HG02884 (cell line): ENCODE results near the gene FSTL4.

Experiments used
- ATAC-seq: cut with Tn5 transposase; IDR thresholded peaks from one replicate; pipeline ENCODE4 v1.9.1; 2021; ENCODE audit warnings: mild to moderate bottlenecking, moderate library complexity; ENCODE audit not compliant: unreplicated experiment

Gene FSTL4

GRCh38 chr5:133483406-133484090 is 128.8 kb downstream of the FSTL4 start:
- no peak for ATAC-seq

DNA sequence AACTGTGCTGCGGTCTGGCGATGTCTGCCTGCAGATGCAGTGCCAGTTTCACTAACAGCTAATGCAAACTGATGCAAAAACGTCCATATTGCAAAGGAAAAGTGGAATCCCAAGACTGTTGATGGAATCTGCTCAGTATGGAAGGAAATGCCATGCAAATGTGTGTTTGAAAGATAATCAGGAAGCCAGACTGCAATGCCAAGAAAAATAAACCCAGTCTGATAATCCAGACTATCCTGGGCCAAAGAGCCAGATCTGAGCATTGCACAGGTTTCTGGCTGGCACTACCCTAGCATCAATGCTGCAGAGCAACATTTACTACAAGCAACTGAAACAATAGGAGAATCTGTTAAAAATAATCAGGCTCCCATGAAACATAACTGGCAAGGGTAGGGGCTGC is 130.3 kb downstream of the FSTL4 start:
- no peak for ATAC-seq

- no peak for ATAC-seq
These were observed 131.5 kb downstream of the FSTL4 start for GRCh38 chr5:133480866-133481265.

- no peak for ATAC-seq
These were observed 132.0 kb downstream of the FSTL4 start for GRCh38 chr5:133480366-133480765.

GRCh38 chr5:133478199-133478985 is 133.9 kb downstream of the FSTL4 start:
- no peak for ATAC-seq

DNA sequence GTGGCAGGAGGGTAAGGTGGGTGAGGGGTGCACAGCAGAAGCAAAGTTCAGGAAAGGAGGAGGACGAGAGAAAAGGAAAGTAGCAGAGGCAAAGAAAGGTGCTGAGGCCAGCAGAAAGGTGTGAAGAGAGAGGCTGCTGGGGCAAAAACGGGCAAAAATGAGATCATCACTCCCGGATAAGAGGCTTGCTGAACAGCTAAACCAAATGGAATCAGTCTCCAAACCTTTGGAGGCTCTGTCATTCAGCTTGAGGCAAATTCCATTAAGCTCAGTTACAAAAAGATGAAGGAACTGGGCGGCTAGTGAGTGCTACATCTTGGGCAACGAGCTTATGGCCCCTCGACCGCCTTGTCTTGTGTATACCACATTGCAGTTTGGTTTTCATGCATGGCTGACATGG is 136.4 kb downstream of the FSTL4 start:
- no peak for ATAC-seq

DNA sequence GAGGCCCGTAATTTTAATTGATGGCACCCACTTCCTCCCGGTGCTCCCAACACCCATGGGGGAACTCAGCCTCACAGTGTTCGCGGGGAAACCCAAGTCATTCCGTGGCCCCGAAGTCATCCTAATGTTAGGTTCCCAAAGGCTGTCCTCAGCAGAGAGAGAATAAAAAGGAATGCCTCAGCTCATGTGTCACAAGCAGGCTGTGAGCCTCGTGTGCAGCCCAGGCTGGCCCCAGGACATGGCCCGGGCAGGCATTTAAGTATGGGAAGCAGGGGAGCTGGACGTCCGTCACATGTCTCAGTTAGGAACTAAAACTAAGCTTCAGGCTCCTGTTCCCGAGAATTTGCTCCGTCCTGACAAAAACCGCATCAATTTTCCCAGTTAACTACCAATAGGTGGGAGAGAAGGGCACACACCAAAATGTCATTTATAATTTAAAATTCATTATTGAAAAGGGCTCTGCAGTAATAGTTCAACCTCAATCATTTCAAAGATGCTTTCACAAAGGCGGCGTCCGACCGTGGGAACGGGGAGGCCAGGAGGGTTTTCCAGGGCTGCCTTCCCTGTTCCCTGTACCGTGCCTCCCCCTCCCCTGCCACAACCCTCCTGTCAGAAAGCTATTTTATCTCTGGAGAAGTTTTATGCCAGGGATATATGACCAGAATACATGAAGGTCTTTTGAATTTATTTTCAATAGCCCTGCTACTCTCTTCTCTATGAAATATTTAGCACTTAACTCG is 137.3 kb downstream of the FSTL4 start:
- ATAC-seq, result no peak

DNA sequence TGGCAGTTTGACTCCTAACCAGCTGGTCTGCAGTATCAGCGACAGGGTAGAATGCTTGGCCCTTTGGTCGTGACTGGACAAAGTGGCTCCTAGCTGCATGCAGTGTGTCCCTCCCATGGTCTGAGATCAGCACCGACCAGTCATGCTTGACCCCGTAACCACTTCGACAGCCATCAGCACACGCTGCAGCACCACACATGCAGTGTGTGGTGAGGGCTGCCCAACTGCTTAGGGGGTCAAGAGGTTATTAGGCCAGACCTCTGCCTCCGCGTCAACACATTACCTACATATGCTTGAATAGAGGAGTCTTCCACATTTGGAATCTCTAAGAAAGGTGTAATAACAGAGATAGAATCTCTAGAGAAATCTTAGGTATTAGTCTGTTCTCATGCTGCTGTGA is 139.1 kb downstream of the FSTL4 start:
- ATAC-seq, result no peak

DNA sequence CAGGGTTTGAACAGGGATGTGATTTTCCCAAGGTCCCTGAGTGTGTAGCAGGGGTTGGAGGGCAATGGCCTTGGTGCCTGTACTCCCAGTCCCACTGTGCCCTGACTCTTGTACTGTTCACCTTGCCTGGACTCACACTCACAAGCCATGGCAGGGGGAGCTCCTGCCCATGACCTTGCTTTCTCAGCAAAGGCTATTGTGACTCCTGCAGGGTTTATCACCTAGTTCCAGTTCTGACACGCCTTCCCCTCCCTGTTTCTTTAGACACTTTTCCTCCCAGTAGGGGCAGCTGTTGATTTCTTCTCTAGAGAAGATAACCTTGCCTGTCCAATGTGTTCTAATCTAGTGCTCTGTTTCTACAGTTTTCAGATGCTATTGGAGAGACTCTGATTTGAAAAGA is 139.5 kb downstream of the FSTL4 start:
- no peak for ATAC-seq

DNA sequence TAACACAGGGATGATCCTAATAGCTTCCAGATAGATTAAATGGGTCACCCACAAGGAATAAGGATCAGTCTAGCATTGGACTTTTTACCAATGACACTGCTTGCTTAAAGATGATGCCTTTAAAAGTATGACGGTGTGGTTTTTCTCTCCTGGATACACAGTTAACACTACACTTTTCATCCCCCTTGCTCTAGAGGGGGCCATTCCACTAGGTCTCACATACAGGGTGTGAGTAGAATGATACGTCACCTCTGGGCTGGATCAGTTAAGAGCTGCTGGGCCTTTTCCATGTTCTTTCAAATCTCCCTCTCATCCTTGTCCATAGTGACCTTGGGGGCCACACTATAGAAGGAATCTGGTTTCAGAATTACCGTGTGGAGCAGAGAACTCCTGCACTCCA is 140.6 kb downstream of the FSTL4 start:
- ATAC-seq, result no peak

DNA sequence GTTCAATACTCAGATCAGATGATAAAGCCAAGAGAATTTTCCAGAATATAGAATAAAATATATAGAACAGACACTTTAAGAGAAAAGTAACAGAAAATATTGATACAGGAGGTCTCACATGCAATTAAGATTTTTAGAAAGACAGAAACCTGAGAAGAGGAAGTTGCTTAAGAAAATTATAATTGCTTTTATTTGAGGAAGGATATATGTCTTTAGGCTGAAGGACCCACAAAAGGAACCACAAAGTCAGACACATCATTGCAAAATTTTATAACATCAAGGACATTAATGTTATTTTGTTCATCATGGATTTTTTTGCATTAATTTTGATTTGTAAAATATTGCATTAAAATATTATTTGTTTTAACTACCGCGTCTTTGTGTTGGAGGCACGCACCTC is 141.5 kb downstream of the FSTL4 start:
- ATAC-seq, result no peak

DNA sequence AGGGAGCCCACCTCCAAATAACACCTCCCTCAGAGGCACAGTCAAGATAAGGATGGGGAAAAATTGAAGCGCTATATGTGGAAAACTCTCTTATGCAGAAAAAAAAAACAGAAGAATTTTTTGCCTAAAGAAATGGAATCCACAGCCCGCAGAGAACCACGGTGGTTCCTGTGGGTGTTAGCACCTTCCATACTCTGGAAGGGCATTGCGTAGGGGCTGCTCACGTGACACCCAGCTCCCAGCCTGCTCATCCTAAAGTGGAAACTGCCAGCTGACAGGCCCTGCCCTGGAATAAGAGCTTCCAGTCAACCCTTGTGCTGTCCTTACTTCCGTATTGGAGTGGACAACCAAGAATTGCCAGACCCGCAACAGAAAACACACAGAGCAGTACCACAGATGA is 142.5 kb downstream of the FSTL4 start:
- ATAC-seq, result no peak

GRCh38 chr5:133469252-133469651 is 143.1 kb downstream of the FSTL4 start:
- ATAC-seq, result no peak

GRCh38 chr5:133468596-133468995 is 143.7 kb downstream of the FSTL4 start:
- ATAC-seq, result no peak

DNA sequence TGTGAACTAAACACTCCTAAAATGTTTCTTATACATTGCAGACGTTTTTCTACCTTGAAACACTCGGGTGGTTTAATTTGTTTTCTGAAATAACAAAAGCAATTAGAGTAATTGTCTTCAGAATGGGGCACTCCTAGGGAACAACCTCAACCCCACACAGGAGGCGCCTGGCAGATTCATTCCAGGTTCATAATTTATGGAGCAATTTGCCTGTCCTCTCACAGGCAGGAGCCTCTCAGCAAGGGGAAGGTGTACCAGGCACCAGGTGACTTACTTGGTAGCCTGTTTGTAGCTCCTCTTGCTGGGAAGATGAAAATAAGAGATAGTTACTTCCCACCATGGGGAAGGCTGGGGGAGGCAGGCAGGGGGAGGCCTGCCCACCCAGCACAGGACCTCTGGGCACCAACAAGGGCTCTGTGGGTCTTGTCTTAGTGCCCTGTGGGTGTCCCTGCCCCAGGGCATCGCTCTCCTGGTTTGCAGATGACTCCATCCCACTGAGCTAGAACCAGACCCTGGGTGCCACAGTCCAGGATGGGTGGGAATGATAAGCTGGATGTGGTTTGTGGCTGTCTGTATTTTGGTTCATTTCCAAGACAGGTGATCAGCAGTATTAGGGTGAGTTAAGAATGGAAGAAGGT is 144.4 kb downstream of the FSTL4 start:
- no peak for ATAC-seq

DNA sequence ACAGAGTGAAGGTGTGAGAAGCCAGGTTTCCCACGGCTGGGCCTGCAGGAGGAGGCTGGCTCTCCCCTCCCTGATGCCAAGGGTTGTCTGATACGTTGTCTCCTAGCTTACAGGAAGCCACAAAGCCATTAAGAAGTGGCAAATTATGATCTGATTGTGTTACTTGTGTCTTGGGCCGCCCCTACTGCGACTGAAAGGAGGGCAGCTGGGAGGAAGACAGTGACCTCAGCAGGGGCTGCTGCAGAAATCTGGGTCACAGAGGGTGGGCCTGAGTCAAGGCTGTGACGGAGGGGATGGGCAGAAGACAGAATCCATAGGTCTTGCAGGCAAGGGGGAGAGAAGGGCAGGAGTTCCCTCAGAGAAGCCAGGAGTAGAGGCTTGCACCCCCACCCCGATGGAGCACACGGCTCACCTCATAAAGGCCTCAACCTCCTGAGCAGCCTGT is 145.0 kb downstream of the FSTL4 start:
- ATAC-seq, result no peak

DNA sequence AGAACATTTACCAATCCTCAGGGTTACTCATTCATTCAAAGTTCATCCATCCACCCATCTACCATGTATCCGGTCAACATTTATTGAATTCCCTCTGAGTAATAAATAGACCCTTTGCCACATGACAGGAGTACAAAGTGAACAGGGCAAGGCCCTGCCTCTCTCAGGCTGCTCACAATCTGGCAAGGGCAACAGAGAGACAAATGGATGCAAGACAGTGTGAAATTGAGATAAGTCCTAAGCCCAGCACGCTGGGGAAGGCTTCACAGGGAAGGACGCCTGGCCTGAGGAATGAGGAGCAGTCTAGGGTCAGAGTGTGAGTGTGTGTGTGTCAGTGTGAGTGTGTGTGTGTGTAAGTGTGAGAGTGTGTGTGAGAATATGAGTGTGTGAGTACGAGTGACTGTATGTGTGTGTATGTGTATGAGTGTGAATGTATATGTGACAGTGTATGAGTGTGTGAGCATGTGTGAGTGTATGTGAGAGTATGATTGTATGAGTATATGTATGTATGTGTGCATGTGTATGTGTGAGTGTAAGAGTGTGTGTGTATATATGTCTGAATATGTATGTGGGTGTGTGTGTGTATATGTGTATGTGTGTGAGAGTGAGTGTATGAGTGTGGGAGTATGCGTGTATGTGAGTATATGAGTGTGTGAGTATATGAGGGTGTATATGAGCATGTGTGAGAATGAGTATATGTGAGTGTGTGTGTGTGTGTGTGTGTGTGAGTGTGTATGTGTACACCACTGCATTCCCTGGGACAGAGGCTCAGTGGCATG is 145.6 kb downstream of the FSTL4 start:
- no peak for ATAC-seq

- ATAC-seq, result no peak
These were observed 148.3 kb downstream of the FSTL4 start for GRCh38 chr5:133464013-133464412.

- no peak for ATAC-seq
These were observed 150.4 kb downstream of the FSTL4 start for GRCh38 chr5:133461796-133462516.
